GM23338 (cell line): ENCODE measurements around the gene ANO1. TPM values are rescaled to one million over a fixed set of nuclear protein-coding genes. Genes with fewer than 3 reads are reported as not detected.

Experiments used
- ATAC-seq: fragments of 200-7000 bp; cut with Tn5 transposase; 3 replicates; pipeline ENCODE4 v1.9.1; 2020
- DNase-seq: peaks from one replicate; pipeline ENCODE4 v3.0.0-alpha.2; 2015; ENCODE audit warnings: low spot score
- H2AFZ ChIP-seq: fragments of 200-600 bp; sonication (generic); 2 replicates; pipeline ENCODE4 v1.8.0; 2016; ENCODE audit warnings: antibody characterized with exemption, mild to moderate bottlenecking, moderate library complexity
- H3F3A ChIP-seq: fragments of 200-600 bp; sonication (generic); replicated peaks from 2 replicates; pipeline ENCODE4 v1.8.0; 2017; ENCODE audit warnings: antibody characterized with exemption, mixed run types, low read depth
- H3K27ac ChIP-seq: fragments of 200-600 bp; sonication (generic); 2 replicates; pipeline ENCODE4 v1.6.1; 2016; ENCODE audit warnings: low read depth
- H3K27me3 ChIP-seq: fragments of 200-600 bp; sonication (generic); 2 replicates; pipeline ENCODE4 v1.8.0; 2016; ENCODE audit warnings: mild to moderate bottlenecking, mixed run types, moderate library complexity; ENCODE audit not compliant: insufficient read depth
- H3K36me3 ChIP-seq: fragments of 200-600 bp; sonication (generic); 2 replicates; pipeline ENCODE4 v1.8.0; 2016; ENCODE audit warnings: mild to moderate bottlenecking; ENCODE audit not compliant: insufficient read depth
- H3K4me1 ChIP-seq: fragments of 200-600 bp; sonication (generic); 2 replicates; pipeline ENCODE4 v1.8.0; 2016; ENCODE audit warnings: mild to moderate bottlenecking, moderate library complexity; ENCODE audit not compliant: insufficient read depth
- H3K4me2 ChIP-seq: fragments of 200-600 bp; sonication (generic); 2 replicates; pipeline ENCODE4 v1.7.1; 2017; ENCODE audit warnings: mixed run types
- H3K4me3 ChIP-seq: fragments of 200-600 bp; sonication (generic); 2 replicates; pipeline ENCODE4 v1.6.1; 2016; ENCODE audit warnings: mixed run types
- H3K79me2 ChIP-seq: fragments of 200-600 bp; sonication (generic); replicated peaks from 2 replicates; pipeline ENCODE4 v1.8.0; 2017; ENCODE audit warnings: mild to moderate bottlenecking; ENCODE audit not compliant: insufficient read depth
- H3K9me2 ChIP-seq: fragments of 200-600 bp; sonication (generic); 2 replicates; pipeline ENCODE4 v1.8.0; 2017; ENCODE audit not compliant: insufficient read depth
- H4K20me1 ChIP-seq: fragments of 200-600 bp; sonication (generic); replicated peaks from 2 replicates; pipeline ENCODE4 v1.8.0; 2017; ENCODE audit warnings: mild to moderate bottlenecking; ENCODE audit not compliant: insufficient read depth
- H3K27ac Mint-ChIP-seq: 2 replicates; pipeline ENCODE4 v1.8.0; 2020; ENCODE audit warnings: inconsistent platforms, mild to moderate bottlenecking, moderate library complexity, mixed read lengths
- H3K27me3 Mint-ChIP-seq: 3 replicates; pipeline ENCODE4 v1.8.0; 2022; ENCODE audit warnings: low read depth, mild to moderate bottlenecking, moderate library complexity, mixed read lengths, inconsistent platforms; ENCODE audit not compliant: insufficient read depth, poor library complexity
- H3K36me3 Mint-ChIP-seq: 3 replicates; pipeline ENCODE4 v1.8.0; 2021; ENCODE audit warnings: low read depth, mild to moderate bottlenecking, inconsistent platforms, moderate library complexity, mixed read lengths
- H3K4me1 Mint-ChIP-seq: 3 replicates; pipeline ENCODE4 v1.8.0; 2020; ENCODE audit warnings: mild to moderate bottlenecking, inconsistent platforms, mixed read lengths
- H3K4me3 Mint-ChIP-seq: 3 replicates; pipeline ENCODE4 v1.8.0; 2021; ENCODE audit warnings: moderate library complexity, mild to moderate bottlenecking, inconsistent platforms, mixed read lengths
- H3K9me3 Mint-ChIP-seq: 3 replicates; pipeline ENCODE4 v1.8.0; 2020; ENCODE audit warnings: moderate library complexity, mild to moderate bottlenecking, inconsistent platforms, mixed read lengths
- CREB1 ChIP-seq: fragments of 250-450 bp; sonication (Bioruptor Pico); IDR thresholded peaks from 2 replicates; pipeline ENCODE4 v1.5.0; 2020; ENCODE audit warnings: low read depth, mild to moderate bottlenecking, moderate library complexity
- EZH2 ChIP-seq: fragments of 200-600 bp; sonication (generic); IDR thresholded peaks from one replicate; pipeline ENCODE4 v1.8.0; 2017; ENCODE audit warnings: antibody characterized with exemption, mild to moderate bottlenecking, low read depth; ENCODE audit not compliant: unreplicated experiment
- NANOG ChIP-seq: IDR thresholded peaks from 2 replicates; pipeline ENCODE4 v1.6.1; 2016; ENCODE audit warnings: antibody characterized with exemption, borderline replicate concordance
- POLR2AphosphoS5 ChIP-seq: IDR thresholded peaks from 2 replicates; pipeline ENCODE4 v1.6.1; 2016; ENCODE audit warnings: antibody characterized with exemption, low read depth
- STAT1 ChIP-seq: IDR thresholded peaks from one replicate; pipeline ENCODE4 v1.6.1; 2016; ENCODE audit warnings: antibody characterized with exemption; ENCODE audit not compliant: unreplicated experiment
- ZNF114 ChIP-seq: fragments of 250-450 bp; sonication (Bioruptor Pico); IDR thresholded peaks from 2 replicates; pipeline ENCODE4 v1.5.0; 2020; ENCODE audit warnings: mild to moderate bottlenecking, moderate library complexity
- ZNF331 ChIP-seq: fragments of 250-450 bp; sonication (Bioruptor Pico); IDR thresholded peaks from 2 replicates; pipeline ENCODE4 v1.5.0; 2020; ENCODE audit warnings: low read depth, mild to moderate bottlenecking, moderate library complexity
- polyA plus RNA-seq: library from polyadenylated mRNA; unstranded; fragments of >200 nt; fragmentation: Nextera tagmentation; extraction: Ambion mirVana; gene quantifications from 2 replicates; pipeline ENCODE4 v1.2.1, GENCODE V29; 2016
- total RNA-seq: library from RNA; depleted of rRNA; stranded (reverse); fragments of >200 nt; shearing (Covaris generic); gene quantifications from 2 replicates; pipeline ENCODE4 v1.2.3, GENCODE V29; 2014
- TF ChIP-seq, protein P1 (sequence below): IDR thresholded peaks from 2 replicates; pipeline ENCODE4 v1.6.1; 2016; ENCODE audit warnings: antibody characterized with exemption
- TF ChIP-seq, protein P2 (sequence below), 2 experiments: fragments of 200-600 bp in 1 of 2; sonication (generic) in 1 of 2; conservative IDR thresholded peaks; 2 replicates each; pipeline versions ENCODE4 v1.5.1 to v1.6.1; 2016 to 2017; ENCODE audit warnings: antibody characterized with exemption in 2 of 2, low read depth in 2 of 2, mild to moderate bottlenecking in 2 of 2, moderate library complexity in 1 of 2

ANO1 gene
- total and polyA plus RNA-seq, 2 experiments from 2014 or later, result 1.4 to 3.4 TPM

GRCh38 chr11:70146299-70146698 lies 68.2 kb downstream of the ANO1 start:
- Histone ChIP-seq H3K4me1 (peaks cover 19% of the 10 kb centered on the region), H3K4me2 (no peak overlapping the region), H3F3A (0 out of 2 replicates have a peak, but pooled peaks cover 4% of the 10 kb centered on the region), H3K79me2 (no peaks in the 10 kb centered on the region), H3K27ac (no peak overlapping the region), H4K20me1 (no peaks in the 10 kb centered on the region), H3K27me3 (no peaks in the 10 kb centered on the region), H3K4me3 (no peak overlapping the region), H3K36me3 (no peaks in the 10 kb centered on the region), H3K9me2 (no peaks in the 10 kb centered on the region), H2AFZ (no peak overlapping the region)
- TF ChIP-seq POLR2AphosphoS5, result no peak
- TF ChIP-seq, protein P1, sequence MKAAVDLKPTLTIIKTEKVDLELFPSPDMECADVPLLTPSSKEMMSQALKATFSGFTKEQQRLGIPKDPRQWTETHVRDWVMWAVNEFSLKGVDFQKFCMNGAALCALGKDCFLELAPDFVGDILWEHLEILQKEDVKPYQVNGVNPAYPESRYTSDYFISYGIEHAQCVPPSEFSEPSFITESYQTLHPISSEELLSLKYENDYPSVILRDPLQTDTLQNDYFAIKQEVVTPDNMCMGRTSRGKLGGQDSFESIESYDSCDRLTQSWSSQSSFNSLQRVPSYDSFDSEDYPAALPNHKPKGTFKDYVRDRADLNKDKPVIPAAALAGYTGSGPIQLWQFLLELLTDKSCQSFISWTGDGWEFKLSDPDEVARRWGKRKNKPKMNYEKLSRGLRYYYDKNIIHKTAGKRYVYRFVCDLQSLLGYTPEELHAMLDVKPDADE, result no peak
- no peak for TF ChIP-seq ZNF331 (CRISPR knock-in tag)
- no peak for TF ChIP-seq EZH2
- TF ChIP-seq ZNF114 (CRISPR knock-in tag), result no peak
- no peak for TF ChIP-seq CREB1 (CRISPR knock-in tag)
- Mint-ChIP-seq H3K36me3 (no peaks in the 10 kb centered on the region), H3K4me3 (no peak overlapping the region), H3K4me1 (peaks cover 35% of the 10 kb centered on the region), H3K27me3 (peaks cover 17% of the 10 kb centered on the region), H3K27ac (no peak overlapping the region), H3K9me3 (no peaks in the 10 kb centered on the region; the same call in 2 of the 3 replicates)
- ATAC-seq (no peak), DNase-seq (no peak)

- TF ChIP-seq ZNF331 (CRISPR knock-in tag) (no peak), CREB1 (CRISPR knock-in tag) (no peak)
- Mint-ChIP-seq H3K4me1 (peaks cover 28% of the 10 kb centered on the region), H3K4me3 (no peak overlapping the region), H3K27ac (no peak overlapping the region), H3K27me3 (peaks cover 17% of the 10 kb centered on the region), H3K9me3 (no peaks in the 10 kb centered on the region; the same call in 2 of the 3 replicates), H3K36me3 (no peaks in the 10 kb centered on the region)
- Histone ChIP-seq H3K36me3 (no peaks in the 10 kb centered on the region), H2AFZ (no peak overlapping the region), H3K27me3 (no peaks in the 10 kb centered on the region), H3K9me2 (no peaks in the 10 kb centered on the region), H3K27ac (no peak overlapping the region), H4K20me1 (no peaks in the 10 kb centered on the region), H3K79me2 (no peaks in the 10 kb centered on the region), H3K4me2 (no peak overlapping the region), H3F3A (0 out of 2 replicates have a peak, but pooled peaks cover under 1% of the 10 kb centered on the region), H3K4me1 (peaks cover 12% of the 10 kb centered on the region), H3K4me3 (no peak overlapping the region)
- DNase-seq, result no peak
- peak; percentile 25 for ATAC-seq
These were observed 68.9 kb downstream of the ANO1 start for GRCh38 chr11:70146895-70147520.

DNA sequence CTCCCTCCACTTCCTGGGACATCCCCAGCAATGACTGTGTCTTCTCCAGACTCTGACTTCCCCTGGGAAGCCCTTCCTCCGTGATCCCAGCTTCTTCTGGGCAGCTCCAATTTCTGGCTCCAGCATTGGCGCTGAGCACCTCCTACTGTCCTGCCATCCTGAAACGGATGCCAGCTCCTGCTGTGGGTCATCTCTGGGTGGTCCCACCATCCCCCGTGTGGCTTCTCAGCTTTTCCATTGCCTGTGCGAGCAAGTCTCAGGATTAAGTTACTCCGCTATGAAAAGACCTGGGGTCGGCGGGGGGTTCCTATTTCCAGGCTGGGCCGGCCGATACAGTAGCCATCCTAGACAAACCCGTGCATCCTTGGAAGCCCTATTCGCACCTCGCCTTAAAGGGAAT lies 69.6 kb downstream of the ANO1 start:
- Histone ChIP-seq H3K4me3 (no peak overlapping the region), H2AFZ (no peak overlapping the region), H3K79me2 (no peaks in the 10 kb centered on the region), H3K36me3 (no peaks in the 10 kb centered on the region), H3F3A (no peaks in the 10 kb centered on the region), H3K4me2 (no peak overlapping the region), H4K20me1 (no peaks in the 10 kb centered on the region), H3K4me1 (peaks cover 5% of the 10 kb centered on the region; the same call in 1 of the 2 replicates), H3K9me2 (no peaks in the 10 kb centered on the region), H3K27ac (no peak overlapping the region), H3K27me3 (no peaks in the 10 kb centered on the region)
- no peaks in the 10 kb centered on the region; the same call in 2 of the 3 replicates for H3K9me3 Mint-ChIP-seq
- no peak for ATAC-seq
- DNase-seq, result no peak
- peaks cover 15% of the 10 kb centered on the region for H3K27me3 Mint-ChIP-seq
- no peak overlapping the region for H3K27ac Mint-ChIP-seq
- H3K36me3 Mint-ChIP-seq, result no peaks in the 10 kb centered on the region
- H3K4me3 Mint-ChIP-seq, result no peak overlapping the region
- H3K4me1 Mint-ChIP-seq, result peaks cover 22% of the 10 kb centered on the region
- TF ChIP-seq, protein P2, sequence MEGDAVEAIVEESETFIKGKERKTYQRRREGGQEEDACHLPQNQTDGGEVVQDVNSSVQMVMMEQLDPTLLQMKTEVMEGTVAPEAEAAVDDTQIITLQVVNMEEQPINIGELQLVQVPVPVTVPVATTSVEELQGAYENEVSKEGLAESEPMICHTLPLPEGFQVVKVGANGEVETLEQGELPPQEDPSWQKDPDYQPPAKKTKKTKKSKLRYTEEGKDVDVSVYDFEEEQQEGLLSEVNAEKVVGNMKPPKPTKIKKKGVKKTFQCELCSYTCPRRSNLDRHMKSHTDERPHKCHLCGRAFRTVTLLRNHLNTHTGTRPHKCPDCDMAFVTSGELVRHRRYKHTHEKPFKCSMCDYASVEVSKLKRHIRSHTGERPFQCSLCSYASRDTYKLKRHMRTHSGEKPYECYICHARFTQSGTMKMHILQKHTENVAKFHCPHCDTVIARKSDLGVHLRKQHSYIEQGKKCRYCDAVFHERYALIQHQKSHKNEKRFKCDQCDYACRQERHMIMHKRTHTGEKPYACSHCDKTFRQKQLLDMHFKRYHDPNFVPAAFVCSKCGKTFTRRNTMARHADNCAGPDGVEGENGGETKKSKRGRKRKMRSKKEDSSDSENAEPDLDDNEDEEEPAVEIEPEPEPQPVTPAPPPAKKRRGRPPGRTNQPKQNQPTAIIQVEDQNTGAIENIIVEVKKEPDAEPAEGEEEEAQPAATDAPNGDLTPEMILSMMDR (conservative IDR thresholded peaks at IDR 0.05; ENCODE audit: low read depth in 2 of 2), result no peak
- no peak for TF ChIP-seq NANOG
- TF ChIP-seq STAT1, result no peak
- TF ChIP-seq CREB1 (CRISPR knock-in tag), result no peak
- TF ChIP-seq, protein P1, result no peak
- TF ChIP-seq POLR2AphosphoS5, result no peak
